ENCODE results near the gene CPT1A.

DNA sequence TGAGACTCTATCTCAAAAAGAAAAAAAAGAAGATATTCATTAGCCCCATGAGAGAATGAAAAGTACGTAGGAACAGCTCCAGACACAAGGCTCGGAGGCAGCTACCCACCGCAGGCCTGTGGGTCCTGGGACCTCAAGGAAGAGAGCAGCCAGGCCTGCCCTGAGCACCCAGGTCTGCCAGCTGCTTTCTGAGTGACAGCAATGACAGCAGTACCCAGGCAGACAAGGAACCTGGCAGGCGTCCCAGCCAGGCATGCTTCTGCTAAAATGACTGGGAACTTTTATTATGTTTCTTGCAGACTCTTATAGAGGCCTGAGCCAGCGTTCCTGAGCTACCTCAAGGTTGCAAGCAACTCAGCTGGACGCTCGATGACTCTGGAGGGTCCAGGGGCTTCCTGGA is 31.6 kb downstream of the CPT1A start:
- TF ChIP-seq CHD2 (IDR thresholded peaks at IDR 0.05; ENCODE audit: low read length, partially characterized antibody): no peak
- no peak for TF ChIP-seq TAF1 (IDR thresholded peaks at IDR 0.05; ENCODE audit: borderline replicate concordance, low read depth, low read length)
- no peak for TF ChIP-seq YY1 (IDR thresholded peaks at IDR 0.05; ENCODE audit: low read depth)
- TF ChIP-seq NFIC (IDR thresholded peaks at IDR 0.05; ENCODE audit: borderline replicate concordance): no peak
- TF ChIP-seq, protein P1, sequence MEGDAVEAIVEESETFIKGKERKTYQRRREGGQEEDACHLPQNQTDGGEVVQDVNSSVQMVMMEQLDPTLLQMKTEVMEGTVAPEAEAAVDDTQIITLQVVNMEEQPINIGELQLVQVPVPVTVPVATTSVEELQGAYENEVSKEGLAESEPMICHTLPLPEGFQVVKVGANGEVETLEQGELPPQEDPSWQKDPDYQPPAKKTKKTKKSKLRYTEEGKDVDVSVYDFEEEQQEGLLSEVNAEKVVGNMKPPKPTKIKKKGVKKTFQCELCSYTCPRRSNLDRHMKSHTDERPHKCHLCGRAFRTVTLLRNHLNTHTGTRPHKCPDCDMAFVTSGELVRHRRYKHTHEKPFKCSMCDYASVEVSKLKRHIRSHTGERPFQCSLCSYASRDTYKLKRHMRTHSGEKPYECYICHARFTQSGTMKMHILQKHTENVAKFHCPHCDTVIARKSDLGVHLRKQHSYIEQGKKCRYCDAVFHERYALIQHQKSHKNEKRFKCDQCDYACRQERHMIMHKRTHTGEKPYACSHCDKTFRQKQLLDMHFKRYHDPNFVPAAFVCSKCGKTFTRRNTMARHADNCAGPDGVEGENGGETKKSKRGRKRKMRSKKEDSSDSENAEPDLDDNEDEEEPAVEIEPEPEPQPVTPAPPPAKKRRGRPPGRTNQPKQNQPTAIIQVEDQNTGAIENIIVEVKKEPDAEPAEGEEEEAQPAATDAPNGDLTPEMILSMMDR (IDR thresholded peaks at IDR 0.05): no peak
- peak; percentile 21; the same call in 1 of the 2 replicates for TF ChIP-seq RAD21 (IDR thresholded peaks at IDR 0.05; ENCODE audit: low read length)
- peak; percentile 97 for TF ChIP-seq MXI1 (IDR thresholded peaks at IDR 0.05; ENCODE audit: low read depth, low read length)
- no peak for TF ChIP-seq RCOR1 (IDR thresholded peaks at IDR 0.05; ENCODE audit: low read length)
- TF ChIP-seq, protein P2, sequence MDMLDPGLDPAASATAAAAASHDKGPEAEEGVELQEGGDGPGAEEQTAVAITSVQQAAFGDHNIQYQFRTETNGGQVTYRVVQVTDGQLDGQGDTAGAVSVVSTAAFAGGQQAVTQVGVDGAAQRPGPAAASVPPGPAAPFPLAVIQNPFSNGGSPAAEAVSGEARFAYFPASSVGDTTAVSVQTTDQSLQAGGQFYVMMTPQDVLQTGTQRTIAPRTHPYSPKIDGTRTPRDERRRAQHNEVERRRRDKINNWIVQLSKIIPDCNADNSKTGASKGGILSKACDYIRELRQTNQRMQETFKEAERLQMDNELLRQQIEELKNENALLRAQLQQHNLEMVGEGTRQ (IDR thresholded peaks at IDR 0.05; ENCODE audit: borderline replicate concordance, low read depth, low read length): no peak

Measured in SK-N-SH (cell line).